Ascending aorta (tissue), 2 donors: ENCODE measurements around the gene TBC1D5. TPM values are rescaled to one million over a fixed set of nuclear protein-coding genes. Genes with fewer than 3 reads are reported as not detected.
"Not testable (repeated sequence)": the region's sequence is repeated elsewhere in the genome, so short reads cannot be mapped to it uniquely, and the experiment has no call there.

Source experiments
- DNase-seq, 2 donors: peaks; one replicate each; pipeline ENCODE4 v3.0.0-alpha.2; 2019; ENCODE audit warnings: low spot score in 2 of 2
- H3K27ac ChIP-seq, 2 donors: fragments of 200-600 bp; sonication (generic); one replicate each; pipeline ENCODE4 v1.5.1; 2016 to 2017; ENCODE audit warnings: mild to moderate bottlenecking in 1 of 2
- H3K27me3 ChIP-seq: fragments of 200-600 bp; sonication (generic); one replicate; pipeline ENCODE4 v1.5.1; 2017
- H3K36me3 ChIP-seq, 2 donors: fragments of 200-600 bp; sonication (generic); one replicate each; pipeline ENCODE4 v1.5.1; 2016
- H3K4me1 ChIP-seq, 2 donors: fragments of 200-600 bp; sonication (generic); one replicate each; pipeline ENCODE4 v1.5.1; 2016 to 2017; ENCODE audit warnings: mild to moderate bottlenecking in 1 of 2
- H3K4me3 ChIP-seq, 2 donors: fragments of 200-600 bp; sonication (generic); one replicate each; pipeline ENCODE4 v1.5.1; 2016 to 2017; ENCODE audit warnings: mild to moderate bottlenecking in 1 of 2
- H3K9me3 ChIP-seq, 2 donors: fragments of 200-600 bp; sonication (generic); one replicate each; pipeline ENCODE4 v1.5.1; 2016
- CTCF ChIP-seq, 3 experiments: fragments of 200-600 bp in 2 of 3; fragments of 450-650 bp in 1 of 3; sonication (generic) in 2 of 3; IDR thresholded peaks; one replicate each; pipeline ENCODE4 v1.5.1; 2016 to 2019; ENCODE audit warnings: antibody characterized with exemption in 3 of 3, mild to moderate bottlenecking in 1 of 3, moderate library complexity in 1 of 3
- intact Hi-C: fragments of 100-400 bp; cut with DNase I; formaldehyde crosslinking; loops from one replicate; pipeline ENCODE4 v1.15.1; 2023
- total RNA-seq: library from RNA; depleted of rRNA; stranded (reverse); fragments of >200 nt; gene quantifications from one replicate; pipeline ENCODE4 v1.1.0, GENCODE V29; 2016

TBC1D5 gene
- total RNA-seq, 1 donor from 2014 or later = 43.3 TPM

DNA sequence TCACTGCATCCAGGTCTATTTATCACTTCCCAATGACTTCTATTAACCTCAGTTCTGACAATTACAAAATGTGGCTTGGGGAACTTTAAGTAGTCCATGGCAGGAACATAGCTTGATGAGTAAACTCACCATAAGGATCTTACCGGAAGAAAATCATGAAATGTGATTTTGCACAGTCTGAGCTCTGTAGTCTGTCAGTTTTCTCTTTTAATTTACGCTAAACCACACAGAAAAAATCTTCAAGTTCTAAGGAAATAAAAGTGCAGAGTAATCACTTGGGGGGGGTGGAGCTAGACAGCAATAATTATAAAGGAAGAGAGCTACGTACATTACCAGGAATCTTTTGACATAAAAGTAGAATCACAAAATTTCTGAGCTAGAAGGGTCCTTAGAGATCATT lies 9.2 kb downstream of the TBC1D5 start:
- no peaks in the 10 kb centered on the region for H3K36me3 ChIP-seq
- no peak for DNase-seq
- H3K27me3 ChIP-seq = no peaks in the 10 kb centered on the region
- H3K27ac ChIP-seq = no peak overlapping the region
- H3K4me1 ChIP-seq = no peaks in the 10 kb centered on the region
- TF ChIP-seq CTCF (IDR thresholded peaks at IDR 0.05) = no peak
- intact Hi-C loops = no loop called here
- peaks cover 4 to 5% of the 10 kb centered on the region in 2 donors for H3K9me3 ChIP-seq
- no peak overlapping the region for H3K4me3 ChIP-seq

GRCh38 chr3:17730318-17730967 lies 12.0 kb downstream of the TBC1D5 start:
- H3K27ac ChIP-seq = no peak overlapping the region
- H3K4me3 ChIP-seq = no peak overlapping the region
- peaks cover 4 to 5% of the 10 kb centered on the region in 2 donors for H3K9me3 ChIP-seq
- H3K4me1 ChIP-seq = no peaks in the 10 kb centered on the region
- H3K27me3 ChIP-seq = no peaks in the 10 kb centered on the region
- DNase-seq = no peak
- no peak for TF ChIP-seq CTCF (IDR thresholded peaks at IDR 0.05)
- H3K36me3 ChIP-seq = peaks cover 0 to 8% of the 10 kb centered on the region in 2 donors
- intact Hi-C loops = no loop called here

GRCh38 chr3:17726313-17726712 lies 16.1 kb downstream of the TBC1D5 start:
- TF ChIP-seq CTCF (IDR thresholded peaks at IDR 0.05) = no peak
- H3K27ac ChIP-seq = no peak overlapping the region
- no peaks in the 10 kb centered on the region for H3K4me1 ChIP-seq
- no peak for DNase-seq
- H3K27me3 ChIP-seq = no peaks in the 10 kb centered on the region
- peaks cover 0 to 11% of the 10 kb centered on the region in 2 donors for H3K36me3 ChIP-seq
- intact Hi-C loops = no loop called here
- H3K4me3 ChIP-seq = no peak overlapping the region
- H3K9me3 ChIP-seq = peaks cover 4 to 5% of the 10 kb centered on the region in 2 donors

- H3K4me1 ChIP-seq, H3K27me3 ChIP-seq, H3K4me3 ChIP-seq, H3K27ac ChIP-seq, DNase-seq, intact Hi-C loops, H3K9me3 ChIP-seq: not testable (repeated sequence)
- peaks cover 0 to 11% of the 10 kb centered on the region in 2 donors for H3K36me3 ChIP-seq
Observed at GRCh38 chr3:17725844-17726243, 16.6 kb downstream of the TBC1D5 start.

- Histone ChIP-seq H3K27me3 (no peaks in the 10 kb centered on the region), H3K4me1 (no peaks in the 10 kb centered on the region), H3K27ac (no peak overlapping the region), H3K9me3 (no peaks in the 10 kb centered on the region), H3K36me3 (peaks cover 0 to 11% of the 10 kb centered on the region in 2 donors), H3K4me3 (no peak overlapping the region)
- TF ChIP-seq CTCF (IDR thresholded peaks at IDR 0.05) = no peak
- intact Hi-C loops = no loop called here
- no peak for DNase-seq
Observed at GRCh38 chr3:17724948-17725347, 17.5 kb downstream of the TBC1D5 start.

GRCh38 chr3:17724122-17724521 lies 18.3 kb downstream of the TBC1D5 start:
- TF ChIP-seq CTCF (IDR thresholded peaks at IDR 0.05) = no peak
- no peak overlapping the region for H3K27ac ChIP-seq
- H3K4me1 ChIP-seq = no peaks in the 10 kb centered on the region
- H3K27me3 ChIP-seq = no peaks in the 10 kb centered on the region
- H3K4me3 ChIP-seq = no peak overlapping the region
- intact Hi-C loops = no loop called here
- no peak for DNase-seq
- peaks cover 0 to 11% of the 10 kb centered on the region in 2 donors for H3K36me3 ChIP-seq
- H3K9me3 ChIP-seq = no peaks in the 10 kb centered on the region
